ENCODE data around the gene KDM1B.

GRCh38 chr6:18237167-18237566 is 81.9 kb downstream of the KDM1B start:
- TF ChIP-seq MYNN (IDR thresholded peaks at IDR 0.05) (no peak), MYNN (CRISPR knock-in tag; IDR thresholded peaks at IDR 0.05) (no peak), CTCF (IDR thresholded peaks at IDR 0.05 in 2 of 3, conservative IDR thresholded peaks at IDR 0.05 in 1 of 3; ENCODE audit: insufficient read depth in 2 of 3, low read depth in 1 of 3, low read length in 3 of 3) (no peak), ZNF830 (CRISPR knock-in tag; IDR thresholded peaks at IDR 0.05) (no peak), RFX5 (IDR thresholded peaks at IDR 0.05; ENCODE audit: low read depth, low read length) (no peak), POLR2A (conservative IDR thresholded peaks at IDR 0.05) (no peak), MEF2D (tag; conservative IDR thresholded peaks at IDR 0.05; ENCODE audit: low read depth) (no peak), KAT7 (CRISPR knock-in tag; IDR thresholded peaks at IDR 0.05; ENCODE audit: borderline replicate concordance) (no peak), ZNF431 (CRISPR knock-in tag; IDR thresholded peaks at IDR 0.05) (no peak), BRD4 (IDR thresholded peaks at IDR 0.05) (no peak)

Data from K562 (cell line).